H1 (cell line): ENCODE data around the gene TLCD2. TPM values are rescaled to one million over a fixed set of nuclear protein-coding genes. Genes with fewer than 3 reads are reported as not detected.

Experiments
- BACH1 ChIP-seq: IDR thresholded peaks from 2 replicates; pipeline ENCODE4 v1.6.1; 2012; ENCODE audit warnings: low read length, improper control_type of control experiment
- CTBP2 ChIP-seq: IDR thresholded peaks from 2 replicates; pipeline ENCODE4 v1.7.0; 2011; ENCODE audit warnings: borderline replicate concordance, mild to moderate bottlenecking, moderate library complexity, mixed read lengths, low read length; ENCODE audit not compliant: insufficient read depth, insufficient read length
- EP300 ChIP-seq, 2 experiments: IDR thresholded peaks; 1 replicate in 1 of 2; 2 replicates in 1 of 2; pipeline ENCODE4 v1.6.1; 2011 to 2012; ENCODE audit warnings: low read depth in 2 of 2, low read length in 2 of 2, mild to moderate bottlenecking in 2 of 2, borderline replicate concordance in 1 of 2, inconsistent platforms in 1 of 2, moderate library complexity in 1 of 2
- EZH2 ChIP-seq: fragments of 200-600 bp; sonication (generic); IDR thresholded peaks from 2 replicates; pipeline ENCODE4 v1.7.1; 2012; ENCODE audit warnings: low read depth, mild to moderate bottlenecking, moderate library complexity, low read length, inconsistent platforms; ENCODE audit not compliant: severe bottlenecking
- POLR2AphosphoS5 ChIP-seq: IDR thresholded peaks from 2 replicates; pipeline ENCODE4 v1.6.1; 2011; ENCODE audit warnings: low read depth, low read length
- SAP30 ChIP-seq: fragments of 300-600 bp; sonication (generic); IDR thresholded peaks from 2 replicates; pipeline ENCODE4 v1.7.1; 2012; ENCODE audit warnings: low read length, moderate library complexity, mild to moderate bottlenecking, inconsistent platforms; ENCODE audit not compliant: insufficient read depth, insufficient replicate concordance
- SP2 ChIP-seq: IDR thresholded peaks from 2 replicates; pipeline ENCODE4 v1.6.1; 2012; ENCODE audit warnings: mild to moderate bottlenecking, low read length, inconsistent platforms
- SRF ChIP-seq: IDR thresholded peaks from 2 replicates; pipeline ENCODE4 v1.6.1; 2011; ENCODE audit warnings: mild to moderate bottlenecking, low read depth, low read length, moderate library complexity
- TBP ChIP-seq: IDR thresholded peaks from 2 replicates; pipeline ENCODE4 v1.6.1; 2011; ENCODE audit warnings: low read depth, low read length, improper control_type of control experiment
- USF2 ChIP-seq: IDR thresholded peaks from 2 replicates; pipeline ENCODE4 v1.6.1; 2011; ENCODE audit warnings: low read length, improper control_type of control experiment
- ZNF274 ChIP-seq: IDR thresholded peaks from 2 replicates; pipeline ENCODE4 v1.7.0; 2012; ENCODE audit warnings: low read length, borderline replicate concordance; ENCODE audit errors: extremely low read depth
- polyA plus RNA-seq, 7 experiments: library from polyadenylated mRNA; depleted of rRNA in 3 of 7; stranded (reverse) in 5 of 7; unstranded in 2 of 7; fragments of >200 nt in 5 of 7; fragments of 200-250 nt in 2 of 7; gene quantifications; 1 replicate in 5 of 7; 2 replicates in 1 of 7; 4 replicates in 1 of 7; pipeline versions ENCODE4 v1.2.1 to v1.2.3, GENCODE V29; 2011 to 2013; ENCODE audit warnings: missing spikeins in 2 of 7, mixed read lengths in 2 of 7
- total RNA-seq: library from RNA; stranded (reverse); fragmentation: NEBNext Ultra II Directional; extraction: Animal tissue kit (Norgen Biotek cat#: 25700); gene quantifications from 2 replicates; pipeline ENCODE4 v1.2.1, GENCODE V29; 2021

The TLCD2 gene
- total and polyA plus RNA-seq, 2 of the 8 experiments (the other 6 are each of a cell fraction or from before 2014, with no cell fraction given), result 0.47 to 1.4 TPM

- TF ChIP-seq EP300 (IDR thresholded peaks at IDR 0.05; ENCODE audit: borderline replicate concordance in 1 of 2, low read depth in 2 of 2, low read length in 2 of 2) (no peak), SP2 (no peak), BACH1 (no peak), ZNF274 (no peak), USF2 (no peak), SAP30 (no peak), SRF (no peak), EZH2 (no peak), TBP (no peak), CTBP2 (no peak), POLR2AphosphoS5 (no peak)
Measured at GRCh38 chr17:1753767-1754429, 43.7 kb upstream of the TLCD2 start (continued).
